Posterior vena cava (tissue), 2 donors: ENCODE data around the gene PTPRG. TPM values are rescaled to one million over a fixed set of nuclear protein-coding genes. Genes with fewer than 3 reads are reported as not detected.

ENCODE experiments used
- DNase-seq: peaks from one replicate; pipeline ENCODE4 v3.0.0-alpha.2; 2020; ENCODE audit warnings: low spot score
- intact Hi-C, 2 donors: fragments of 100-400 bp; cut with DNase I; formaldehyde crosslinking; loops; one replicate each; pipeline versions ENCODE4 v1.14.1 to v1.14.2; 2022 to 2023
- total RNA-seq, 2 donors: library from RNA; stranded (reverse); fragmentation: NEBNext Ultra II Directional; extraction: Animal tissue kit (Norgen Biotek cat#: 25700); gene quantifications; one replicate each; pipeline ENCODE4 v1.2.1, GENCODE V29; 2021
- donor health status: DM: yes; HTN: yes; CAD: no.
- donor health status: DM: yes; HTN: yes; CAD: no.

The PTPRG gene
- total RNA-seq, 2 donors from 2014 or later: 80.4 to 98.0 TPM

- intact Hi-C loops: no loop called here
- DNase-seq: no peak
Observed at GRCh38 chr3:61667814-61668213, 106.4 kb downstream of the PTPRG start.

GRCh38 chr3:61668317-61668864 is 107.0 kb downstream of the PTPRG start:
- no peak for DNase-seq
- intact Hi-C loops: no loop called here

- intact Hi-C loops: no loop called here
- DNase-seq: no peak
Observed at GRCh38 chr3:61669203-61669602, 107.8 kb downstream of the PTPRG start.

- intact Hi-C loops: no loop called here
- DNase-seq: no peak
Observed at GRCh38 chr3:61669668-61670299, 108.4 kb downstream of the PTPRG start.

GRCh38 chr3:61673651-61674050 is 112.3 kb downstream of the PTPRG start:
- intact Hi-C loops: no loop called here
- no peak for DNase-seq

- intact Hi-C loops: no loop called here
Observed at GRCh38 chr3:61674596-61674995, 113.2 kb downstream of the PTPRG start.

GRCh38 chr3:61679026-61679425 is 117.7 kb downstream of the PTPRG start:
- intact Hi-C loops: no loop called here
- DNase-seq: no peak

More at GRCh38 chr3:61674596-61674995, 113.2 kb downstream of the PTPRG start:
- DNase-seq: no peak

- DNase-seq: no peak
- intact Hi-C loops: no loop called here
Observed at GRCh38 chr3:61680617-61681016, 119.2 kb downstream of the PTPRG start.

GRCh38 chr3:61681636-61682035 is 120.3 kb downstream of the PTPRG start:
- intact Hi-C loops: no loop called here

GRCh38 chr3:61682671-61683548 is 121.5 kb downstream of the PTPRG start:
- DNase-seq: no peak
- intact Hi-C loops: no loop called here

More at GRCh38 chr3:61681636-61682035, 120.3 kb downstream of the PTPRG start:
- no peak for DNase-seq

GRCh38 chr3:61683549-61684236 is 122.3 kb downstream of the PTPRG start:
- no peak for DNase-seq
- intact Hi-C loops: no loop called here

GRCh38 chr3:61684386-61684785 is 123.0 kb downstream of the PTPRG start:
- intact Hi-C loops: no loop called here
- DNase-seq: no peak

GRCh38 chr3:61685755-61686154 is 124.4 kb downstream of the PTPRG start:
- intact Hi-C loops: no loop called here
- no peak for DNase-seq

- intact Hi-C loops: no loop called here
- no peak for DNase-seq
Observed at GRCh38 chr3:61686228-61686648, 124.9 kb downstream of the PTPRG start.

GRCh38 chr3:61687206-61687605 is 125.8 kb downstream of the PTPRG start:
- DNase-seq: no peak
- intact Hi-C loops: no loop called here

- DNase-seq: no peak
- intact Hi-C loops: no loop called here
Observed at GRCh38 chr3:61687663-61688306, 126.4 kb downstream of the PTPRG start.

GRCh38 chr3:61688307-61688984 is 127.1 kb downstream of the PTPRG start:
- intact Hi-C loops: no loop called here
- no peak for DNase-seq

- no peak for DNase-seq
- intact Hi-C loops: no loop called here
Observed at GRCh38 chr3:61690016-61690415, 128.6 kb downstream of the PTPRG start.

- DNase-seq: no peak
- intact Hi-C loops: no loop called here
Observed at GRCh38 chr3:61691466-61691865, 130.1 kb downstream of the PTPRG start.
